ENCODE results near the gene RASGEF1C.

Gene RASGEF1C

DNA sequence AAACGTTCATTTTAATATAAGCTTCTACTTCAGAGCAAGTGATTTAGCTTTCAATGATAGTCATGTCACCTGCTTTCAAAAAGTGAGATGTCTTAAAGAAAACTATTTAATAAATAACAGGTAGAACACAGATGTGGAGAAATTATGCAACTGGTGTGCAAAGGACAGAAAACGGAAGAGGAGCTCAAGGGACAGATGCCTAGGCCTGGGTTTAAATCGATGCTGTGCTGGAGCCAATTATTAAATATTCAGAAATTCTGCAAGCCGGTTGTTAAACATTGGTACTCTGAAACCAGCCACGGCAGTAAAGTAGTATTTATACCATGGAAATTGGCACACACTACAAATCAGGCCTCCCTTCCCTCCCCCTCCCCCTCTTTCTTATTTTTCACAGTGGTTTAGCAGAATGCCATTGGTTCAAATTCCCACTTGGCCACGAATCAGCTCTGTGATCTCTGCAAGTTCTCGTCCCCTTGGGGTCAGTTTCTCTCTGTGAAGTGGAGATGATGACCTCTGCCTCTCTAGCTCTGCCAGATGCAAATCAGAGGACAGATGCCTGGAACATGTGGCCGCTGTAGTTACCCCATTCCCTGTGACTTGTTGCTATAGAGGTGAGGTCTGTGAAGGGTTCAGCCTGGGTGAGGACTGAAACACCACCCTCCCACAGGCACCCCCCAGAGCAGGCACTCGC lies 131.3 kb downstream of the RASGEF1C start:
- TF ChIP-seq GATA1 (IDR thresholded peaks at IDR 0.05; ENCODE audit: low read depth, low read length) (no peak), POLR2A (IDR thresholded peaks at IDR 0.05; ENCODE audit: low read length) (no peak)

GRCh38 chr5:180075703-180076102 lies 133.3 kb downstream of the RASGEF1C start:
- TF ChIP-seq GATA1 (IDR thresholded peaks at IDR 0.05; ENCODE audit: low read depth, low read length), result no peak
- TF ChIP-seq POLR2A (IDR thresholded peaks at IDR 0.05; ENCODE audit: low read length), result no peak
- no peak for DNase-seq

More for the DNA sequence above, 131.3 kb downstream of the RASGEF1C start:
- DNase-seq, result no peak

DNA sequence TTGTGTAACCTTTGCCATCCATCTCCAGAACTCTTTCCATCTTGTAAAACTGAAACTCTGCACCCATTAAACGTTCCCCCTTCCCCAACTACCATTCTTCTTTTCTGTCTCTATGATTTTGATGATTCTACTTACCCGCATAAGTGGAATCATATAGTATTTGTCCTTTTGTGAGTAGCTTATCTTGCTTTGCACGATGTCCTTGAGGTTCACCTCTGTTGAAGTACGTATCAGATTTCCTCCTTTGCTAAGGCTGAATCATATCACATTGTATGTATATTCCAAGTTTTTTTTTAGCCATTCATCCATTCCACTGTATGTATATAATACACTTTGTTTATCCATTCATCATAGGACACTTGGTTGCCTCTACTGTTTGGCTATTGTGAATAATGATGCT lies 134.5 kb downstream of the RASGEF1C start:
- no peak for TF ChIP-seq GATA1 (IDR thresholded peaks at IDR 0.05; ENCODE audit: low read depth, low read length)
- no peak for TF ChIP-seq POLR2A (IDR thresholded peaks at IDR 0.05; ENCODE audit: low read length)
- DNase-seq, result no peak

- no peak for TF ChIP-seq GATA1 (IDR thresholded peaks at IDR 0.05; ENCODE audit: low read depth, low read length)
- TF ChIP-seq POLR2A (IDR thresholded peaks at IDR 0.05; ENCODE audit: low read length), result no peak
- DNase-seq, result no peak
Measured at GRCh38 chr5:180072556-180072955, 136.5 kb downstream of the RASGEF1C start.

GRCh38 chr5:180072256-180072548 lies 136.8 kb downstream of the RASGEF1C start:
- DNase-seq, result no peak
- TF ChIP-seq GATA1 (IDR thresholded peaks at IDR 0.05; ENCODE audit: low read depth, low read length) (no peak), POLR2A (IDR thresholded peaks at IDR 0.05; ENCODE audit: low read length) (no peak)

DNA sequence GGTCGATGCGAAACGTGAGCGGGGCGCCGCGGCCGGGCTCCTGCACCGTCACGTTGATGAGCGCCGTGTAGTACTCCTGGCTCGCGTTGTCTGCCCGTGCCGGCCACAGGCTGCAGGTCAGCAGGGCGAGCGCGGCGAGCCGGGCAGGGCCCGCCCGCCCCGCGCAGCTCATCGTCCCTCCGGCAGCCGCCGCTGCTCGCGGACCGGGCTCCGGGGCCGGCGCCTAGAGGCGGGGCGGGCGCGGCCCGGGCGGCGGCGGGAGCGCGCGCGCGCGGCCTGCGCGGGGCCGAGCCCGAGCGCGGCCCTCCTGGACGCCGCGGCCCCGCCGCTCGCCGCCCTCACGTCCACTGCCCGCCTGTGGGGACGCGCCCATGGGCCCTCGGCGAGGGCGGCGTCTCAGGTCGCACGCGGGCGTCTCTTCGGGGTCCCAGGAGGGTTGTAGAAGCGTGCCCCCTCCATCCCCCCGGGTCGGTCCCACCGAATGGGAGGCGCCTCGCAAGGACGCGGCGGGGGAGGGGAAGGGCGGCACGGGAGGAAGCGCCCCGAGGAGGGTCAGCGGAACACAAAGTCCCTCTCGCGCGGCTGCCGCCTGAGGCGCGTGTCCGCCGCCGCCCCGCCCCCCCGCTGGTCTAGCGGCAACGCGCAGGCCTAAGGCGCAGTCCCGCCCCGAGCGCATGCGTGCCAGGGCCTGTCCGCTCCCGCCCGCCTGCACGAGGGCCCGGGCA lies 137.3 kb downstream of the RASGEF1C start, which contains the start of gene RNF130:
TSS of gene RNF130 (minus strand) at position 229 of the 725 bp plus-strand sequence. CDS start at position 172, 57 bp downstream.
- DNase-seq, result peak; percentile 93

DNA sequence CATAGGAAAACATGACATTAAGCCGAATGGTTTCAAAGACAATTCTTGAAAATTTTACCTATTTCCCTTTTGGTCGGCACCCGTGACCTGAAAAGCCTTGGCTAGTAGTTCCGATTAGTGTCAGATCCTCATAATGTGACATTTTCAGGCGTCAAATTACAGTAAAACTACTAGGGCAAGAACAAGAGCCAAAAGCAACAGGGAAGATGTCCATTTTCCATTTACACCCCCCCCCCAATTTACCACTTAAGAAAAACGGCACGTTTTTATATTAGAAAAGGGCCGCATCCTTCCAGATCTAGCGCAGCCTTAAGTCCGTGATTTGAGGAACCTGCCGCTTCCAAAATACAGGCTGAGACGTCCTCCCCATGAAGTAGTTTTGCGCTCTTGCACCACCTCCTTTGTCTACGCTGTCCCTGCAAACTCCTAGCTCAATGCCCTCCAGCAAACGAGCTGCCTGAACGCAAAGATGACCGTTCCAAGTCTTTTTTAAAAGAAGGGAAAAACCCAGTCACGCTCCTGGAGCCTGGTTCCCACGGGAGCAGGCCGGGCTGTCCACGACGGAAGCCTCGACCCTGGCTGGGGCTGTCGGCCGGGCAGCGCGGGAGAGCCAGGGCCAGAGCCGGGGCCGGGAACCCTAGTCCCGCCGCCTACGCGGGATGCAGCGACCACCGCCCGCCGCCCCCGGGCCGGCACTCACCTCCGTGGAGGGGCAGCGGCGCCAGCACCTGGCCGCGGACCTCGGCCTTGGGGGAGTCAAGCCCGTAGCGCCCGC lies 138.1 kb downstream of the RASGEF1C start:
- DNase-seq, result peak; percentile 52 to 57

More for the DNA sequence above, 137.3 kb downstream of the RASGEF1C start, which contains the start of gene RNF130:
- no peak for TF ChIP-seq GATA1 (IDR thresholded peaks at IDR 0.05; ENCODE audit: low read depth, low read length)
- TF ChIP-seq POLR2A (IDR thresholded peaks at IDR 0.05; ENCODE audit: low read length), result peak; percentile 76

DNA sequence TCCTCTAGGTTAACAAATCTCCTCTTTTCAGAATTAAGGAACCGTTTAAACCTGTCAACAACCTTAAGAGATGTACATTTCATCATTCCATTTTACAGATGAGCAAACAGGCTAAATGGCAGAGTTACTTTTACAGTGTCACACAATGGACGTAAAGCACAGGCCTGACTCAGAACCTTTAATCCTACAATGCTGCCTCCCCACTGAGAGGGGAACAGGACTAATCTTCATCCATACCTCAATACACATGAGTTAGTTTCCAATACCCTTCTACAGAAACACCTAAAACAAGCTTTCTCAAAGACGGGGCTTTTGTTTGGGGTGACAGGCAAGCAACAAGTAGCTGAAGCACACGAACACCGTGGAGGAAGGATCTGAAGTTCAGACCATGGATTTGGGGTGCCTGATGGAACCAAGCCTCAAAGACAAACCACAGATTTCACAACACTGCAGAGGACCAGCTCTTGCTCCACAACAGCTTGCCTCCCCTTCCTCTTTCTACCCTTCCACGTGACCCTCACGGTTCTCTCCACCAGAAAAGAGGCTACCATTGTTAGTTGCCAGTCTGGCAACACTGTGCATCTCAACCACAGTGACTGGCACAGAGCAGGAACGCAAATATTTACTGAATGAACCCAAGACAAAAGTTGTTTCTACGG lies 139.3 kb downstream of the RASGEF1C start:
- peak; percentile 23 to 24 for DNase-seq
- TF ChIP-seq POLR2A (IDR thresholded peaks at IDR 0.05; ENCODE audit: low read length), result peak; percentile 62
- TF ChIP-seq GATA1 (IDR thresholded peaks at IDR 0.05; ENCODE audit: low read depth, low read length), result no peak

More for the DNA sequence above, 138.1 kb downstream of the RASGEF1C start:
- TF ChIP-seq POLR2A (IDR thresholded peaks at IDR 0.05; ENCODE audit: low read length) (no peak), GATA1 (IDR thresholded peaks at IDR 0.05; ENCODE audit: low read depth, low read length) (no peak)

GRCh38 chr5:180068519-180069090 lies 140.4 kb downstream of the RASGEF1C start:
- no peak for DNase-seq
- TF ChIP-seq GATA1 (IDR thresholded peaks at IDR 0.05; ENCODE audit: low read depth, low read length), result no peak
- no peak for TF ChIP-seq POLR2A (IDR thresholded peaks at IDR 0.05; ENCODE audit: low read length)

DNA sequence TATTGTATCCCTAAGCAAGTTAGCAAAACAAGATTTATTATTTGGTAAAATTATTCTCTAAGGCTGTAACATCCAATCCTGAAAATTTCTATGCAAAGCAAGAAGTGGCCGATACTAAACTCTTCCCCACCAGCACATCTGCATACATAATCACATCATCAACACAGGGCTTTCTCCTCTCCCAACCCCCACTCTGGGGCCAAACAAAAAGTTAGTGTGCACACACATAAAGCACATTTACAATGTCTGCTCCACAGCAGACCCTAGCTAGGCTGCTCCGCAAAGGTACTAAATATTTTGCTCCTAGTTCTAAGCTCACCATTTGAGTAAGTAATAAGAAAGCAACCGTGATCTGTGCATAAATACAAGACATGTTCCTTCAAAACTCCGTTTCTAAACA lies 141.0 kb downstream of the RASGEF1C start:
- no peak for DNase-seq
- TF ChIP-seq GATA1 (IDR thresholded peaks at IDR 0.05; ENCODE audit: low read depth, low read length) (no peak), POLR2A (IDR thresholded peaks at IDR 0.05; ENCODE audit: low read length) (peak; percentile 42)

GRCh38 chr5:180060192-180060591 lies 148.8 kb downstream of the RASGEF1C start:
- TF ChIP-seq GATA1 (IDR thresholded peaks at IDR 0.05; ENCODE audit: low read depth, low read length) (no peak), POLR2A (IDR thresholded peaks at IDR 0.05; ENCODE audit: low read length) (no peak)

DNA sequence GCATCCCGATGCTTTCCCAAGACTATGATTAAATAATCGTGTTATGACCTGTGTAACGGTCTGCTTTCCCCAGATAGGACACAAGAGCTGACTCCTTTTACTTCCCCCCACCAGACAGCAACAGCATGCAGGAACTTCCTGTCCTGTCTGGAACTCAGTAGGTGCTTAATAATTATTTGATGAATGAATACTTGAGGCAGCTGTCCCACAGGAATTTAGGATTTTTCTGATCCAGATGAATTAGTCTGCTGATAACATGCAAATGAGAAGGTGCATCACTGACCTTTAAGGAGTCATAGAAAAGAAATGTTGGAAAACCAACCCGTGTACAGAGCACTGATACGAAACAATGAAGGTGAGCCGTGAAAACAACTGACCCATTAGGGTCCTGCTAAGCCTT lies 149.7 kb downstream of the RASGEF1C start:
- TF ChIP-seq POLR2A (IDR thresholded peaks at IDR 0.05; ENCODE audit: low read length) (no peak), GATA1 (IDR thresholded peaks at IDR 0.05; ENCODE audit: low read depth, low read length) (no peak)

More at GRCh38 chr5:180060192-180060591, 148.8 kb downstream of the RASGEF1C start:
- no peak for DNase-seq

DNA sequence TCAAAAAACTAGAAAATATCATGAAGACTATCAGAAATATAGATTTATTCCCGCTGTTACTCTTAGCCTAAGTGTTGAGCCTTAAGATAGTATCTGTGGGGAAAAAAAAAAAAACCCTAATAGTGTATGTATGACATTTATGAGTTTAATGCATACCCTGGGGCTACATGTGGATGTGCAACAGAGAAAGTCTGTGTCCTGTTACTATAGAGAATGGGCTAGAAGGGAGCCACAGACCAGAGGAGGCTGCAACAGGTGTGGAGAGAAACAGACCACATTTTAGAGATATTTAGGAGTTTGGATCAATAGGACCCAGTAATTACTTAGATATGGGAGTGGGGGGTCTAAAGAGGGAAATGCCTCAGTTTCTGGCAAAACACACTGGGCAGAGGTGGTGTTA lies 152.9 kb downstream of the RASGEF1C start:
- TF ChIP-seq GATA1 (IDR thresholded peaks at IDR 0.05; ENCODE audit: low read depth, low read length) (no peak), POLR2A (IDR thresholded peaks at IDR 0.05; ENCODE audit: low read length) (no peak)
- DNase-seq, result no peak

More for the DNA sequence above, 149.7 kb downstream of the RASGEF1C start:
- DNase-seq, result no peak

Data from erythroblast (primary cell).